OCI-LY3 (cell line): ENCODE measurements around the gene TRIP10.

Source experiments
- H2AFZ ChIP-seq: fragments of 200-600, 300-600 bp; shearing (Covaris generic); 2 replicates; pipeline ENCODE4 v1.6.0; 2014; ENCODE audit warnings: antibody characterized with exemption, low read depth, low read length
- H3K27ac ChIP-seq: fragments of 200-600, 300-600 bp; sonication (generic); 2 replicates; pipeline ENCODE4 v1.5.1; 2014; ENCODE audit warnings: mild to moderate bottlenecking, low read length, moderate library complexity, mixed read lengths
- H3K27me3 ChIP-seq: fragments of 200-600, 300-600 bp; sonication (generic); 2 replicates; pipeline ENCODE4 v1.6.1; 2014; ENCODE audit warnings: low read depth, low read length, mixed read lengths
- H3K36me3 ChIP-seq: fragments of 200-600, 300-600 bp; sonication (generic); replicated peaks from 2 replicates; pipeline ENCODE3; 2014; ENCODE audit warnings: low read depth, low read length, mixed read lengths
- H3K4me1 ChIP-seq: fragments of 300-600, 200-600 bp; sonication (generic); 2 replicates; pipeline ENCODE4 v1.6.1; 2014; ENCODE audit warnings: low read length, mixed read lengths
- H3K4me2 ChIP-seq: fragments of 200-600, 300-600 bp; sonication (generic); 2 replicates; pipeline ENCODE4 v1.6.1; 2014; ENCODE audit warnings: low read length, mixed read lengths
- H3K4me3 ChIP-seq: fragments of 300-600, 200-600 bp; sonication (generic); 2 replicates; pipeline ENCODE4 v1.5.1; 2014; ENCODE audit warnings: antibody characterized with exemption, mild to moderate bottlenecking, low read length, moderate library complexity
- H3K79me2 ChIP-seq: fragments of 300-600, 200-600 bp; shearing (Covaris generic); 2 replicates; pipeline ENCODE4 v1.6.1; 2014; ENCODE audit warnings: mild to moderate bottlenecking, low read length, mixed read lengths
- H3K9ac ChIP-seq: fragments of 300-600, 200-600 bp; shearing (Covaris generic); 2 replicates; pipeline ENCODE4 v1.6.0; 2014; ENCODE audit warnings: mild to moderate bottlenecking, low read length, moderate library complexity
- H3K9me3 ChIP-seq: fragments of 200-600, 300-600 bp; shearing (Covaris generic); 2 replicates; pipeline ENCODE4 v1.6.1; 2014; ENCODE audit warnings: low read length, mixed read lengths; ENCODE audit not compliant: insufficient read depth
- H4K20me1 ChIP-seq: fragments of 200-600, 300-600 bp; sonication (generic); 2 replicates; pipeline ENCODE4 v1.6.1; 2016; ENCODE audit warnings: low read length, mixed read lengths; ENCODE audit not compliant: insufficient read depth
- EZH2phosphoT487 ChIP-seq: fragments of 200-600 bp; shearing (Covaris generic); IDR thresholded peaks from 2 replicates; pipeline ENCODE4 v1.6.1; 2018; ENCODE audit warnings: antibody characterized with exemption, mixed run types, low read depth
- TF ChIP-seq, protein P1 (sequence below): fragments of 200-600, 300-600 bp; sonication (generic); IDR thresholded peaks from 2 replicates; pipeline ENCODE4 v1.5.1; 2014; ENCODE audit warnings: antibody characterized with exemption, low read length, low read depth

The TRIP10 gene

GRCh38 chr19:6693056-6693471 is 46.4 kb upstream of the TRIP10 start:
- Histone ChIP-seq H3K4me2 (no peak overlapping the region), H3K36me3 (no peaks in the 10 kb centered on the region), H3K4me3 (no peak overlapping the region), H3K9ac (no peak overlapping the region), H3K79me2 (no peaks in the 10 kb centered on the region), H3K27ac (no peak overlapping the region), H3K27me3 (peaks cover 14% of the 10 kb centered on the region), H3K4me1 (peaks cover 8% of the 10 kb centered on the region), H4K20me1 (no peaks in the 10 kb centered on the region), H2AFZ (no peak overlapping the region), H3K9me3 (no peaks in the 10 kb centered on the region)
- TF ChIP-seq, protein P1, sequence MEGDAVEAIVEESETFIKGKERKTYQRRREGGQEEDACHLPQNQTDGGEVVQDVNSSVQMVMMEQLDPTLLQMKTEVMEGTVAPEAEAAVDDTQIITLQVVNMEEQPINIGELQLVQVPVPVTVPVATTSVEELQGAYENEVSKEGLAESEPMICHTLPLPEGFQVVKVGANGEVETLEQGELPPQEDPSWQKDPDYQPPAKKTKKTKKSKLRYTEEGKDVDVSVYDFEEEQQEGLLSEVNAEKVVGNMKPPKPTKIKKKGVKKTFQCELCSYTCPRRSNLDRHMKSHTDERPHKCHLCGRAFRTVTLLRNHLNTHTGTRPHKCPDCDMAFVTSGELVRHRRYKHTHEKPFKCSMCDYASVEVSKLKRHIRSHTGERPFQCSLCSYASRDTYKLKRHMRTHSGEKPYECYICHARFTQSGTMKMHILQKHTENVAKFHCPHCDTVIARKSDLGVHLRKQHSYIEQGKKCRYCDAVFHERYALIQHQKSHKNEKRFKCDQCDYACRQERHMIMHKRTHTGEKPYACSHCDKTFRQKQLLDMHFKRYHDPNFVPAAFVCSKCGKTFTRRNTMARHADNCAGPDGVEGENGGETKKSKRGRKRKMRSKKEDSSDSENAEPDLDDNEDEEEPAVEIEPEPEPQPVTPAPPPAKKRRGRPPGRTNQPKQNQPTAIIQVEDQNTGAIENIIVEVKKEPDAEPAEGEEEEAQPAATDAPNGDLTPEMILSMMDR, result no peak
- TF ChIP-seq EZH2phosphoT487, result no peak

DNA sequence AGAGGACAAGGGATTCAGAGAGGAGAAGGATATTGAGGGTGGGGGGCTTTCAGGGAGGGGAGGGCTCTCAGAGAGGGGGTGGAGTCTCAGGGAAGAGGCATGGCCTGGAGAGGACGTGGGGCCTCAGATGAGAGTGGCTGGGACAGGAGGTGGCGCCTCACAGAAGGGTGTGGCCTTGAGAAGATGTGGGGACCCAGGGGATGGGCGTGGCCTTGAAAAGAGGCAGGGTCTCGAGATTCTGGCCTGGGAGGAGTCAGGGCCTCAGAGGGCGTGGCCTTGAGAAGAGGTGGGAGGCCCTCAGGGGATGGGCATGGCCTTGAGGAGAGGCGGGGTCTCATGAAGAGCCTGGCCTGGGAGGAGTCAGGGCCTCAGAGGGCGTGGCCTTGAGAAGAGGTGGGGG is 45.8 kb upstream of the TRIP10 start:
- TF ChIP-seq, protein P1, result no peak
- TF ChIP-seq EZH2phosphoT487, result no peak
- H3K9me3 ChIP-seq, result no peaks in the 10 kb centered on the region

GRCh38 chr19:6694147-6694815 is 45.2 kb upstream of the TRIP10 start:
- Histone ChIP-seq H3K9ac (no peak overlapping the region), H3K4me2 (no peak overlapping the region), H2AFZ (no peak overlapping the region), H4K20me1 (no peaks in the 10 kb centered on the region), H3K27ac (no peak overlapping the region), H3K4me3 (no peak overlapping the region), H3K27me3 (peaks cover 14% of the 10 kb centered on the region), H3K36me3 (no peaks in the 10 kb centered on the region), H3K79me2 (no peaks in the 10 kb centered on the region), H3K4me1 (peaks cover 13% of the 10 kb centered on the region), H3K9me3 (no peaks in the 10 kb centered on the region)
- TF ChIP-seq, protein P1, result no peak
- no peak for TF ChIP-seq EZH2phosphoT487

More for the DNA sequence above, 45.8 kb upstream of the TRIP10 start:
- no peak overlapping the region for H3K27ac ChIP-seq
- H3K36me3 ChIP-seq, result no peaks in the 10 kb centered on the region
- no peak overlapping the region for H3K4me3 ChIP-seq
- no peaks in the 10 kb centered on the region for H4K20me1 ChIP-seq
- peaks cover 14% of the 10 kb centered on the region for H3K27me3 ChIP-seq
- H2AFZ ChIP-seq, result no peak overlapping the region
- no peak overlapping the region for H3K9ac ChIP-seq
- no peaks in the 10 kb centered on the region for H3K79me2 ChIP-seq
- peaks cover 13% of the 10 kb centered on the region for H3K4me1 ChIP-seq
- no peak overlapping the region for H3K4me2 ChIP-seq

GRCh38 chr19:6696239-6696820 is 43.1 kb upstream of the TRIP10 start:
- Histone ChIP-seq H3K4me3 (no peak overlapping the region), H3K9ac (no peak overlapping the region), H4K20me1 (no peaks in the 10 kb centered on the region), H3K9me3 (no peaks in the 10 kb centered on the region), H3K36me3 (no peaks in the 10 kb centered on the region), H3K27me3 (0 out of 2 replicates have a peak, but pooled peaks cover 3% of the 10 kb centered on the region), H3K79me2 (no peaks in the 10 kb centered on the region), H3K27ac (no peak overlapping the region), H3K4me2 (no peak overlapping the region), H3K4me1 (peaks cover 15% of the 10 kb centered on the region), H2AFZ (no peak overlapping the region)
- TF ChIP-seq EZH2phosphoT487, result no peak
- TF ChIP-seq, protein P1, result no peak
